ENCODE measurements around the gene GJA10.

Gene GJA10

GRCh38 chr6:89917801-89918366 lies 23.6 kb downstream of the GJA10 start:
- no peak for DNase-seq

GRCh38 chr6:89921197-89921596 lies 26.9 kb downstream of the GJA10 start:
- no peak for DNase-seq

GRCh38 chr6:89921691-89922090 lies 27.4 kb downstream of the GJA10 start:
- DNase-seq = no peak

GRCh38 chr6:89924231-89924630 lies 30.0 kb downstream of the GJA10 start:
- no peak for DNase-seq

- no peak for DNase-seq
These were observed 31.6 kb downstream of the GJA10 start for GRCh38 chr6:89925826-89926225.

GRCh38 chr6:89927264-89927663 lies 33.0 kb downstream of the GJA10 start:
- no peak for DNase-seq

GRCh38 chr6:89927791-89928550 lies 33.7 kb downstream of the GJA10 start:
- DNase-seq = no peak

GRCh38 chr6:89928604-89929003 lies 34.3 kb downstream of the GJA10 start:
- no peak for DNase-seq

GRCh38 chr6:89930789-89931188 lies 36.5 kb downstream of the GJA10 start:
- DNase-seq = no peak

- no peak for DNase-seq
These were observed 38.1 kb downstream of the GJA10 start for GRCh38 chr6:89932245-89932802.

- DNase-seq = no peak
These were observed 40.6 kb downstream of the GJA10 start for GRCh38 chr6:89934685-89935366.

- DNase-seq = no peak
These were observed 41.9 kb downstream of the GJA10 start for GRCh38 chr6:89936177-89936576.

GRCh38 chr6:89938014-89938413 lies 43.7 kb downstream of the GJA10 start:
- no peak for DNase-seq

GRCh38 chr6:89939144-89939543 lies 44.9 kb downstream of the GJA10 start:
- DNase-seq = no peak

- DNase-seq = peak; percentile 25
These were observed 46.2 kb downstream of the GJA10 start for GRCh38 chr6:89940225-89941027.

GRCh38 chr6:89941031-89941762 lies 46.9 kb downstream of the GJA10 start:
- DNase-seq = no peak

- no peak for DNase-seq
These were observed 47.7 kb downstream of the GJA10 start for GRCh38 chr6:89941763-89942497.

GRCh38 chr6:89942601-89943000 lies 48.3 kb downstream of the GJA10 start:
- DNase-seq = no peak

- DNase-seq = no peak
These were observed 50.0 kb downstream of the GJA10 start for GRCh38 chr6:89944181-89944755.

- DNase-seq = no peak
These were observed 50.6 kb downstream of the GJA10 start for GRCh38 chr6:89944826-89945407.

Data from GF-D8 (cell line).